Tibial nerve (tissue), 4 donors: ENCODE measurements around the gene ROCK2. TPM values are rescaled to one million over a fixed set of nuclear protein-coding genes. Genes with fewer than 3 reads are reported as not detected.

ENCODE experiments used
- DNase-seq, 2 donors: peaks; one replicate each; pipeline ENCODE4 v3.0.0-alpha.2; 2019; ENCODE audit warnings: low spot score in 2 of 2
- H3K27ac ChIP-seq, 4 donors: fragments of 200-600 bp; sonication (generic) in 3 of 4; one replicate each; pipeline ENCODE4 v1.5.1; 2017 to 2019; ENCODE audit warnings: mild to moderate bottlenecking in 1 of 4
- H3K27me3 ChIP-seq, 2 donors: fragments of 200-600 bp; sonication (generic) in 1 of 2; one replicate each; pipeline versions ENCODE4 v1.5.1 to v1.6.0; 2017 to 2019
- H3K36me3 ChIP-seq, 3 donors: fragments of 200-600 bp; sonication (generic); one replicate each; pipeline ENCODE4 v1.5.1; 2018 to 2019
- H3K4me1 ChIP-seq, 4 donors: fragments of 200-600 bp; sonication (generic) in 3 of 4; one replicate each; pipeline ENCODE4 v1.5.1; 2017 to 2019
- H3K4me3 ChIP-seq, 4 donors: fragments of 200-600 bp; sonication (generic) in 3 of 4; one replicate each; pipeline ENCODE4 v1.5.1; 2017 to 2019; ENCODE audit warnings: mild to moderate bottlenecking in 1 of 4, moderate library complexity in 1 of 4
- H3K9me3 ChIP-seq, 4 donors: fragments of 200-600 bp; sonication (generic) in 3 of 4; one replicate each; pipeline ENCODE4 v1.5.1; 2017 to 2019
- CTCF ChIP-seq, 5 experiments: fragments of 200-600 bp in 3 of 5; fragments of 450-650 bp in 2 of 5; sonication (generic) in 3 of 5; IDR thresholded peaks; one replicate each; pipeline ENCODE4 v1.5.1; 2016 to 2019; ENCODE audit warnings: antibody characterized with exemption in 5 of 5, mild to moderate bottlenecking in 3 of 5, moderate library complexity in 2 of 5
- EP300 ChIP-seq, 2 donors: sonication (generic); formaldehyde crosslinking; IDR thresholded peaks; one replicate each; pipeline ENCODE4 v1.6.1; 2017; ENCODE audit warnings: antibody characterized with exemption in 2 of 2, mild to moderate bottlenecking in 1 of 2
- POLR2A ChIP-seq, 2 donors: fragments of 450-650 bp; IDR thresholded peaks; one replicate each; pipeline ENCODE4 v1.6.1; 2017; ENCODE audit warnings: antibody characterized with exemption in 2 of 2, mild to moderate bottlenecking in 2 of 2, moderate library complexity in 2 of 2
- WGBS, 2 donors: methylation state at CpG; one replicate each; pipeline ENCODE4 v1.1.5; 2018; 5-methylcytosine and 5-hydroxymethylcytosine counted together
- total RNA-seq, 4 donors: library from RNA; depleted of rRNA; stranded (reverse); fragments of >200 nt; gene quantifications; one replicate each; pipeline ENCODE4 v1.1.0, GENCODE V29; 2016

The ROCK2 gene
- total RNA-seq, 4 donors from 2014 or later = 56.4 to 81.6 (median 60.7) TPM

GRCh38 chr2:11244091-11244826 lies 100.2 kb downstream of the ROCK2 start:
- Histone ChIP-seq H3K4me3 (no peak overlapping the region), H3K36me3 (peaks cover 0 to 17% (median 0%) of the 10 kb centered on the region in 3 donors), H3K9me3 (no peaks in the 10 kb centered on the region), H3K4me1 (no peaks in the 10 kb centered on the region), H3K27me3 (no peaks in the 10 kb centered on the region), H3K27ac (no peak overlapping the region)
- no peak for DNase-seq
- no peak for TF ChIP-seq POLR2A (IDR thresholded peaks at IDR 0.05)
- TF ChIP-seq CTCF (IDR thresholded peaks at IDR 0.05) = no peak
- TF ChIP-seq EP300 (IDR thresholded peaks at IDR 0.05) = no peak
- WGBS, 2 donors = 100% methylated on average over 1 of the region's 1 CpG

- H3K9me3 ChIP-seq = no peaks in the 10 kb centered on the region
These were observed 100.9 kb downstream of the ROCK2 start for GRCh38 chr2:11243512-11243911.

GRCh38 chr2:11242542-11243174 lies 101.8 kb downstream of the ROCK2 start:
- H3K4me1 ChIP-seq = no peaks in the 10 kb centered on the region
- WGBS, 2 donors = 98 to 100% methylated on average over 2 of the region's 2 CpGs
- no peak overlapping the region for H3K27ac ChIP-seq
- no peak for TF ChIP-seq POLR2A (IDR thresholded peaks at IDR 0.05)
- TF ChIP-seq EP300 (IDR thresholded peaks at IDR 0.05) = no peak
- no peak for TF ChIP-seq CTCF (IDR thresholded peaks at IDR 0.05)
- H3K36me3 ChIP-seq = peaks cover 0 to 5% (median 0%) of the 10 kb centered on the region in 3 donors
- H3K9me3 ChIP-seq = no peaks in the 10 kb centered on the region
- H3K4me3 ChIP-seq = no peak overlapping the region
- H3K27me3 ChIP-seq = no peaks in the 10 kb centered on the region
- DNase-seq = no peak

More at GRCh38 chr2:11243512-11243911, 100.9 kb downstream of the ROCK2 start:
- H3K4me1 ChIP-seq = no peaks in the 10 kb centered on the region
- 90 to 94% methylated on average over 1 of the region's 1 CpG for WGBS, 2 donors
- TF ChIP-seq CTCF (IDR thresholded peaks at IDR 0.05) = no peak
- TF ChIP-seq EP300 (IDR thresholded peaks at IDR 0.05) = no peak
- TF ChIP-seq POLR2A (IDR thresholded peaks at IDR 0.05) = no peak
- no peak overlapping the region for H3K27ac ChIP-seq
- no peak overlapping the region for H3K4me3 ChIP-seq
- H3K36me3 ChIP-seq = peaks cover 0 to 9% (median 0%) of the 10 kb centered on the region in 3 donors
- DNase-seq = no peak
- no peaks in the 10 kb centered on the region for H3K27me3 ChIP-seq

- H3K27ac ChIP-seq = no peak overlapping the region
- TF ChIP-seq EP300 (IDR thresholded peaks at IDR 0.05) (no peak), POLR2A (IDR thresholded peaks at IDR 0.05) (no peak), CTCF (IDR thresholded peaks at IDR 0.05) (no peak)
- H3K4me3 ChIP-seq = no peak overlapping the region
- H3K9me3 ChIP-seq = no peaks in the 10 kb centered on the region
- no peak for DNase-seq
- peaks cover 0 to 5% (median 0%) of the 10 kb centered on the region in 3 donors for H3K36me3 ChIP-seq
- no peaks in the 10 kb centered on the region for H3K27me3 ChIP-seq
- no peaks in the 10 kb centered on the region for H3K4me1 ChIP-seq
- 94 to 97% methylated on average over 3 of the region's 3 CpGs for WGBS, 2 donors
These were observed 102.8 kb downstream of the ROCK2 start for GRCh38 chr2:11241412-11242203.
